ENCODE measurements around the gene FAM124A. TPM values are rescaled to one million over a fixed set of nuclear protein-coding genes. Genes with fewer than 3 reads are reported as not detected.
A peak's percentile ranks its signal among the peaks of the same experiment; 100 is the strongest.

FAM124A gene
- polyA plus RNA-seq, 3 donors, result 0.03 to 0.20 (median 0.13) TPM

DNA sequence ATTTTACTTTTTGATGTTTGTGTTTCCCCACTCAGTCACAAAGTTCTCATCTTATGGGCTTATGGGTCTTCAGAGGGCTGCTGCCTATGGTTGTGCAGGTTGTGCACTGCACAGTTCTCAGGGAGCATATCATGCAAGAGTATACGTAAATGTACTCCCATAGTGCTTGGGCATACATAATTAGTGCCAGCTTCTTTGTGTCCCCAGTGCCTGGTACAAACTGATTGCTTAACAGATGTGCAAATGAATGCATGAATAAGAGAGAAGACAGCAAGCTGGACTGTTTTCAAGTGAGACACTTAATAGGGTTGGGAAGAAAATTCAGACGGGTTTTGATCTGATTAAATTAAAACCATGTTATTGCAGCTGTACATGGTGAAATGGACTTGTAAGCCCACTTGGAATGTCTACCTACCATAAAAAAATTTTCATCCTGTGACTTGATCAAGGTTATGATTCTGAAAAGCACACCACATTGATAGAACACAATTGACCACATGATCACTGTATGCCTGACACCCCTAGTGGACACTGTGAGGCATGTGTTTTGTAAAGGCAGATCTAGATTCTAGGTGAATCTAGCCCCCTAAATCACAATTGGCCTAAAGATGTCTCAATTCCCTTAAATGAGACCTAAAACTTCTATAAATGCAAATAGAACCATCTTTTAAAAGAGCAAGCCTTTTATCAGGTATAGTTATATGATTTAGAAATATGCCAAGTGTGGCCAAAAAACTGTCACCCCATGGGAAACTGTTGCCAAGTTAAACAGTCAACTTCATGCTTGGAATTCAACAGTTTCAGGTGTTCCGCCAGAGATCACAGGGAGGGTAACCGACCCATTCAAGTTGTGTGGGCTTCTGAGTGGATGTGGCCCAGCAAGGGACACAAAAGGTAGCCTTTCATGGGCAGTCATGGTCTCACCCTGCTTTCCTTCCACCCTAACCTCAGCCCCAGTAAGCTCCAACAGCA is 27.9 kb downstream of the FAM124A start:
- H2AFZ ChIP-seq (ENCODE audit: insufficient read depth, low read depth, low read length, poor library complexity, severe bottlenecking), result no peak overlapping the region
- 84% methylated on average over 3 of the region's 4 CpGs for WGBS (ENCODE audit: insufficient coverage)
- H3K4me3 ChIP-seq (replicated peaks in 1 of 3; ENCODE audit: low read depth in 2 of 3, low read length in 3 of 3), result no peak overlapping the region
- no peak overlapping the region for H3K27ac Mint-ChIP-seq
- H3K27ac ChIP-seq (ENCODE audit: low read depth in 1 of 2, low read length in 2 of 2), result no peak overlapping the region
- peak; percentile 46 for TF ChIP-seq CTCF (IDR thresholded peaks at IDR 0.05)
- H3K4me2 ChIP-seq (replicated peaks; ENCODE audit: extremely low read depth, low read length, poor library complexity, severe bottlenecking), result no peak overlapping the region
- no peaks in the 10 kb centered on the region for H4K20me1 ChIP-seq (ENCODE audit: insufficient read depth, low read length)
- no peaks in the 10 kb centered on the region for H3K27me3 ChIP-seq (ENCODE audit: control insufficient read depth in 2 of 2, insufficient read depth in 2 of 2, low read length in 2 of 2)
- no peaks in the 10 kb centered on the region for H3K27me3 Mint-ChIP-seq (ENCODE audit: low read depth in 3 of 3)
- peaks cover 0 to 3% of the 10 kb centered on the region in 2 donors for H3K36me3 Mint-ChIP-seq
- intact Hi-C loops (cut with micrococcal nuclease), result no loop called here
- no peaks in the 10 kb centered on the region for H3K9me3 ChIP-seq (replicated peaks in 1 of 2; ENCODE audit: control insufficient read depth in 1 of 2, insufficient read depth in 1 of 2, low read length in 2 of 2)
- H3K36me3 ChIP-seq (replicated peaks in 1 of 2; ENCODE audit: control insufficient read depth in 1 of 2, insufficient read depth in 2 of 2, low read length in 2 of 2), result no peaks in the 10 kb centered on the region
- H3K4me3 Mint-ChIP-seq, result no peak overlapping the region
- no peaks in the 10 kb centered on the region for H3K79me2 ChIP-seq (ENCODE audit: insufficient read depth, low read length)
- peaks cover 18% of the 10 kb centered on the region for H3K4me1 Mint-ChIP-seq
- no peak for DNase-seq
- H3K9me3 Mint-ChIP-seq, result peaks cover 0 to 3% (median 0%) of the 10 kb centered on the region in 7 donors
- H3K4me1 ChIP-seq (ENCODE audit: control insufficient read depth in 1 of 2, insufficient read depth in 2 of 2, low read length in 2 of 2), result peaks cover 14 to 19% of the 10 kb centered on the region in 2 donors
- H3K9ac ChIP-seq (ENCODE audit: insufficient read depth, low read length, poor library complexity, severe bottlenecking), result no peak overlapping the region

DNA sequence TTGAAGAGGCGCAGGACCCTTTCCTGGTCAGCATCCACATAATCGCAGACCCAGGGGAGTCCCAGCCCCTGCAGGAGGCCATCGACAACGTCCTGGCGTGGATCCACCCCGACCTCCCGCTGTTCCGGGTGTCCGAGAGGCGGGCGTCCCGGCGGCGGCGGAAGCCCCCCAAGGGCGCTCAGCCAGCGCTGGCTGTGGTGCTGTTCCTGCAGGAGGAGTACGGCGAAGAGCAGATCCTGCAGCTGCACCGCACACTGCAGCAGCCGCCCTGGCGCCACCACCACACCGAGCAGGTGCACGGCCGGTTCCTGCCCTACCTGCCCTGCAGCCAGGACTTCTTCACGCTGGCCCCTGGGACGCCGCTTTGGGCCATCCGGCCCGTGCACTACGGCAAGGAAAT is 29.3 kb downstream of the FAM124A start:
- Histone ChIP-seq H3K27ac (ENCODE audit: low read depth in 1 of 2, low read length in 2 of 2) (no peak overlapping the region), H3K79me2 (ENCODE audit: insufficient read depth, low read length) (no peaks in the 10 kb centered on the region), H3K4me3 (replicated peaks in 1 of 3; ENCODE audit: low read depth in 2 of 3, low read length in 3 of 3) (no peak overlapping the region), H3K27me3 (ENCODE audit: control insufficient read depth in 2 of 2, insufficient read depth in 2 of 2, low read length in 2 of 2) (no peaks in the 10 kb centered on the region), H3K36me3 (replicated peaks in 1 of 2; ENCODE audit: control insufficient read depth in 1 of 2, insufficient read depth in 2 of 2, low read length in 2 of 2) (no peaks in the 10 kb centered on the region), H4K20me1 (ENCODE audit: insufficient read depth, low read length) (no peaks in the 10 kb centered on the region), H3K9me3 (replicated peaks in 1 of 2; ENCODE audit: control insufficient read depth in 1 of 2, insufficient read depth in 1 of 2, low read length in 2 of 2) (no peaks in the 10 kb centered on the region), H3K4me2 (replicated peaks; ENCODE audit: extremely low read depth, low read length, poor library complexity, severe bottlenecking) (no peak overlapping the region), H2AFZ (ENCODE audit: insufficient read depth, low read depth, low read length, poor library complexity, severe bottlenecking) (no peak overlapping the region), H3K9ac (ENCODE audit: insufficient read depth, low read length, poor library complexity, severe bottlenecking) (no peak overlapping the region), H3K4me1 (ENCODE audit: control insufficient read depth in 1 of 2, insufficient read depth in 2 of 2, low read length in 2 of 2) (peaks cover 14 to 19% of the 10 kb centered on the region in 2 donors)
- intact Hi-C loops (cut with micrococcal nuclease), result no loop called here
- peaks cover 0 to 3% of the 10 kb centered on the region in 2 donors for H3K36me3 Mint-ChIP-seq
- H3K4me3 Mint-ChIP-seq, result no peak overlapping the region
- DNase-seq, result no peak
- H3K27ac Mint-ChIP-seq, result no peak overlapping the region
- H3K4me1 Mint-ChIP-seq, result peaks cover 20% of the 10 kb centered on the region
- 99% methylated on average over 31 of the region's 31 CpGs for WGBS (ENCODE audit: insufficient coverage)
- H3K9me3 Mint-ChIP-seq, result peaks cover 0 to 3% (median 0%) of the 10 kb centered on the region in 7 donors
- TF ChIP-seq CTCF (IDR thresholded peaks at IDR 0.05), result no peak
- H3K27me3 Mint-ChIP-seq (ENCODE audit: low read depth in 3 of 3), result no peaks in the 10 kb centered on the region

Data from CD14-positive monocyte (primary cell).